DOHH2 (cell line): ENCODE data around the gene PRSS53.

Experiments used
- CTCF ChIP-seq: fragments of 200-600 bp; sonication (generic); IDR thresholded peaks from one replicate; pipeline ENCODE4 v1.5.1; 2014; ENCODE audit warnings: antibody characterized with exemption, mild to moderate bottlenecking, low read depth, low read length; ENCODE audit not compliant: poor library complexity, severe bottlenecking
- EZH2phosphoT487 ChIP-seq: fragments of 200-600 bp; sonication (generic); IDR thresholded peaks from 2 replicates; pipeline ENCODE4 v1.6.1; 2017; ENCODE audit warnings: borderline replicate concordance, mild to moderate bottlenecking, antibody characterized with exemption, low read length, moderate library complexity, mixed read lengths

- TF ChIP-seq CTCF = no peak
- no peak for TF ChIP-seq EZH2phosphoT487
Measured at GRCh38 chr16:31087481-31087880, 1.3 kb downstream of the PRSS53 start.
